Renal cortical epithelial cell (primary cell): Measurements from ENCODE around the gene LPP. TPM values are rescaled to one million over a fixed set of nuclear protein-coding genes. Genes with fewer than 3 reads are reported as not detected.
A peak's percentile ranks its signal among the peaks of the same experiment; 100 is the strongest.

Experiments used
- DNase-seq: peaks from one replicate; pipeline ENCODE4 v3.0.0-alpha.2; 2011; ENCODE audit warnings: low read depth
- total RNA-seq: library from RNA; depleted of rRNA; stranded (reverse); fragments of >200 nt; gene quantifications from 2 replicates; pipeline ENCODE4 v1.2.3, GENCODE V29; 2014

Gene LPP
- total RNA-seq, 1 donor from 2014 or later: 95.5 TPM

GRCh38 chr3:188169830-188170455 lies 16.0 kb downstream of the LPP start:
- DNase-seq: no peak

- DNase-seq: no peak
Measured at GRCh38 chr3:188170461-188171459, 16.8 kb downstream of the LPP start.

GRCh38 chr3:188171682-188172467 lies 17.9 kb downstream of the LPP start:
- DNase-seq: no peak

- no peak for DNase-seq
Measured at GRCh38 chr3:188174317-188175044, 20.5 kb downstream of the LPP start.

GRCh38 chr3:188176476-188176875 lies 22.5 kb downstream of the LPP start:
- no peak for DNase-seq

GRCh38 chr3:188176884-188177283 lies 22.9 kb downstream of the LPP start:
- DNase-seq: no peak

- DNase-seq: no peak
Measured at GRCh38 chr3:188177721-188178120, 23.8 kb downstream of the LPP start.

- DNase-seq: peak; percentile 77
Measured at GRCh38 chr3:188178293-188178936, 24.5 kb downstream of the LPP start.

- no peak for DNase-seq
Measured at GRCh38 chr3:188179006-188179966, 25.3 kb downstream of the LPP start.

GRCh38 chr3:188180114-188180513 lies 26.2 kb downstream of the LPP start:
- DNase-seq: no peak

- no peak for DNase-seq
Measured at GRCh38 chr3:188183452-188183851, 29.5 kb downstream of the LPP start.

GRCh38 chr3:188184160-188184559 lies 30.2 kb downstream of the LPP start:
- DNase-seq: no peak

- no peak for DNase-seq
Measured at GRCh38 chr3:188184649-188185048, 30.7 kb downstream of the LPP start.

- DNase-seq: peak; percentile 78
Measured at GRCh38 chr3:188185717-188186251, 31.8 kb downstream of the LPP start.

- no peak for DNase-seq
Measured at GRCh38 chr3:188187053-188187452, 33.1 kb downstream of the LPP start.

GRCh38 chr3:188188911-188189310 lies 35.0 kb downstream of the LPP start:
- DNase-seq: no peak

- DNase-seq: no peak
Measured at GRCh38 chr3:188191460-188191859, 37.5 kb downstream of the LPP start.

- no peak for DNase-seq
Measured at GRCh38 chr3:188192034-188192433, 38.1 kb downstream of the LPP start.

GRCh38 chr3:188194332-188194731 lies 40.4 kb downstream of the LPP start:
- DNase-seq: peak; percentile 81
